ENCODE results near the gene SCAMP2. TPM values are rescaled to one million over a fixed set of nuclear protein-coding genes. Genes with fewer than 3 reads are reported as not detected.

Gene SCAMP2
- total RNA-seq, 1 experiment from 2014 or later: 30.1 TPM

GRCh38 chr15:74906067-74906449 lies 32.9 kb upstream of the SCAMP2 start:
- intact Hi-C loops (cut with micrococcal nuclease): loop anchor here (10.0 kb wide), 1 partner anchor 61 kb away; the partner anchor contains the start of gene ULK3
- Histone ChIP-seq H3K9me2 (replicated peaks; ENCODE audit: low read length) (no peaks in the 10 kb centered on the region), H3K9ac (ENCODE audit: low read length) (peak overlapping the region; percentile 90), H3K36me3 (ENCODE audit: low read depth, low read length) (peaks cover 4% of the 10 kb centered on the region; the same call in 1 of the 2 replicates), H3K79me2 (ENCODE audit: low read length) (peaks cover 21% of the 10 kb centered on the region), H3K9me3 (ENCODE audit: low read length) (no peaks in the 10 kb centered on the region), H3K4me2 (ENCODE audit: low read length) (peak overlapping the region; percentile 86), H3F3A (ENCODE audit: low read length, unreplicated experiment) (peaks cover 4% of the 10 kb centered on the region), H2AFZ (ENCODE audit: low read length) (peak overlapping the region; percentile 100), H3K27ac (ENCODE audit: low read length) (peak overlapping the region; percentile 58), H3K27me3 (ENCODE audit: low read length) (no peaks in the 10 kb centered on the region), H3K4me3 (ENCODE audit: low read length) (peak overlapping the region; percentile 92), H4K20me1 (ENCODE audit: low read length) (no peaks in the 10 kb centered on the region), H3K4me1 (ENCODE audit: insufficient read depth, low read length) (peaks cover 23% of the 10 kb centered on the region)
- no peak for TF ChIP-seq EZH2 (IDR thresholded peaks at IDR 0.05; ENCODE audit: low read length, unreplicated experiment)
- no peak for TF ChIP-seq EZH2phosphoT487 (IDR thresholded peaks at IDR 0.05; ENCODE audit: borderline replicate concordance, low read length)
- no peak for TF ChIP-seq CTCF (conservative IDR thresholded peaks at IDR 0.05; ENCODE audit: low read depth, low read length)
- CTCF ChIA-PET: no interaction called here
- POLR2A ChIA-PET (ENCODE audit: unreplicated experiment): interaction anchor here (0.6 kb wide), 1 partner anchor 27 kb away, joined by 3 read pairs; no protein-coding TSS in a partner anchor
- peak; percentile 24 for DNase-seq
- ATAC-seq: peak; percentile 42
- TSS peak; percentile 41 for BruUV-seq (replicated peaks)

GRCh38 chr15:74904190-74904805 lies 31.1 kb upstream of the SCAMP2 start:
- no peak overlapping the region for H3K4me3 ChIP-seq (ENCODE audit: low read length)
- H4K20me1 ChIP-seq (ENCODE audit: low read length): no peaks in the 10 kb centered on the region
- no peaks in the 10 kb centered on the region for H3K9me3 ChIP-seq (ENCODE audit: low read length)
- H3K9me2 ChIP-seq (replicated peaks; ENCODE audit: low read length): no peaks in the 10 kb centered on the region
- intact Hi-C loops (cut with micrococcal nuclease): loop anchor here (5.0 to 10.0 kb wide), 2 partner anchors 33 to 59 kb away; partner anchors contain the start of genes COX5A and ULK3
- DNase-seq (no peak), ATAC-seq (no peak)
- ChIA-PET POLR2A (ENCODE audit: unreplicated experiment) (no interaction called here), CTCF (no interaction called here)
- H3K4me2 ChIP-seq (ENCODE audit: low read length): no peak overlapping the region
- peaks cover 23% of the 10 kb centered on the region for H3K4me1 ChIP-seq (ENCODE audit: insufficient read depth, low read length)
- peaks cover 21% of the 10 kb centered on the region for H3K79me2 ChIP-seq (ENCODE audit: low read length)
- TF ChIP-seq CTCF (conservative IDR thresholded peaks at IDR 0.05; ENCODE audit: low read depth, low read length): no peak
- no peak overlapping the region for H3K9ac ChIP-seq (ENCODE audit: low read length)
- H3K36me3 ChIP-seq (ENCODE audit: low read depth, low read length): peaks cover 17% of the 10 kb centered on the region; the same call in 1 of the 2 replicates
- no peak overlapping the region for H2AFZ ChIP-seq (ENCODE audit: low read length)
- H3F3A ChIP-seq (ENCODE audit: low read length, unreplicated experiment): peaks cover 4% of the 10 kb centered on the region
- no TSS peak for BruUV-seq (replicated peaks)
- no peak overlapping the region for H3K27ac ChIP-seq (ENCODE audit: low read length)
- no peaks in the 10 kb centered on the region for H3K27me3 ChIP-seq (ENCODE audit: low read length)

- Histone ChIP-seq H3K36me3 (ENCODE audit: low read depth, low read length) (peaks cover 17% of the 10 kb centered on the region; the same call in 1 of the 2 replicates), H3K4me3 (ENCODE audit: low read length) (no peak overlapping the region), H3K27ac (ENCODE audit: low read length) (no peak overlapping the region), H2AFZ (ENCODE audit: low read length) (no peak overlapping the region), H4K20me1 (ENCODE audit: low read length) (no peaks in the 10 kb centered on the region), H3F3A (ENCODE audit: low read length, unreplicated experiment) (peaks cover 4% of the 10 kb centered on the region), H3K79me2 (ENCODE audit: low read length) (peaks cover 21% of the 10 kb centered on the region), H3K4me2 (ENCODE audit: low read length) (no peak overlapping the region), H3K9ac (ENCODE audit: low read length) (no peak overlapping the region), H3K9me3 (ENCODE audit: low read length) (no peaks in the 10 kb centered on the region), H3K4me1 (ENCODE audit: insufficient read depth, low read length) (peaks cover 23% of the 10 kb centered on the region), H3K9me2 (replicated peaks; ENCODE audit: low read length) (no peaks in the 10 kb centered on the region), H3K27me3 (ENCODE audit: low read length) (no peaks in the 10 kb centered on the region)
- intact Hi-C loops (cut with micrococcal nuclease): loop anchor here (5.0 to 10.0 kb wide), 2 partner anchors 34 to 59 kb away; partner anchors contain the start of genes COX5A and ULK3
- ATAC-seq: no peak
- CTCF ChIA-PET: no interaction called here
- no TSS peak for BruUV-seq (replicated peaks)
- TF ChIP-seq EZH2 (IDR thresholded peaks at IDR 0.05; ENCODE audit: low read length, unreplicated experiment) (no peak), EZH2phosphoT487 (IDR thresholded peaks at IDR 0.05; ENCODE audit: borderline replicate concordance, low read length) (no peak), CTCF (conservative IDR thresholded peaks at IDR 0.05; ENCODE audit: low read depth, low read length) (no peak)
- no peak for DNase-seq
- POLR2A ChIA-PET (ENCODE audit: unreplicated experiment): no interaction called here
Measured at GRCh38 chr15:74903676-74904075, 30.5 kb upstream of the SCAMP2 start.
